ENCODE data around the gene TBPL1. TPM values are rescaled to one million over a fixed set of nuclear protein-coding genes. Genes with fewer than 3 reads are reported as not detected.
A peak's percentile ranks its signal among the peaks of the same experiment; 100 is the strongest.

The TBPL1 gene
- total and polyA plus RNA-seq, 9 of the 15 experiments (the other 6 are each of a cell fraction or from before 2014, with no cell fraction given): 78.1 to 152 (median 107) TPM

- peak; percentile 67 for TF ChIP-seq ARID3A (IDR thresholded peaks at IDR 0.05; ENCODE audit: borderline replicate concordance, low read depth, low read length)
- peak; percentile 77 to 85 for TF ChIP-seq RAD21 (CRISPR knock-in tag; conservative IDR thresholded peaks at IDR 0.05 in 1 of 2, IDR thresholded peaks at IDR 0.05 in 1 of 2)
- 0 out of 2 replicates have a peak, but pooled peaks have one; percentile 48 for TF ChIP-seq CC2D1A (IDR thresholded peaks at IDR 0.05)
- peak; percentile 53; the same call in 1 of the 2 replicates for TF ChIP-seq MYC (IDR thresholded peaks at IDR 0.05; ENCODE audit: low read depth, low read length)
- no peak for TF ChIP-seq MYC (CRISPR knock-in tag; IDR thresholded peaks at IDR 0.05; ENCODE audit: borderline replicate concordance, low read depth)
- TF ChIP-seq DPF2 (IDR thresholded peaks at IDR 0.05): peak; percentile 71
- no peak for TF ChIP-seq ZNF76 (CRISPR knock-in tag; IDR thresholded peaks at IDR 0.05; ENCODE audit: borderline replicate concordance)
- TF ChIP-seq CHAMP1 (IDR thresholded peaks at IDR 0.05): peak; percentile 50; the same call in 1 of the 2 replicates
- TF ChIP-seq ARID1B (IDR thresholded peaks at IDR 0.05): peak; percentile 76
- no peak for TF ChIP-seq JUND (IDR thresholded peaks at IDR 0.05; ENCODE audit: borderline replicate concordance, low read depth, low read length)
- TF ChIP-seq JUND (tag; IDR thresholded peaks at IDR 0.05; ENCODE audit: borderline replicate concordance, low read depth, low read length): peak; percentile 31; the same call in 2 of the 3 replicates
- 0 out of 2 replicates have a peak, but pooled peaks have one; percentile 21 for TF ChIP-seq ZNF592 (IDR thresholded peaks at IDR 0.05)
- TF ChIP-seq ZBTB34 (CRISPR knock-in tag; IDR thresholded peaks at IDR 0.05): no peak
Measured at GRCh38 chr6:133973109-133973971, 20.3 kb downstream of the TBPL1 start (continued).

Measured in K562 (cell line).